MCF 10A (cell line): ENCODE measurements around the gene RASIP1. TPM values are rescaled to one million over a fixed set of nuclear protein-coding genes. Genes with fewer than 3 reads are reported as not detected.

ENCODE experiments used
- BruUV-seq: library from RNA; stranded (reverse); fragments of 400-500 nt; replicated peaks from 2 replicates; lab custom pipeline; 2021; lab: Mats Ljungman, UMichigan
- CTCF ChIA-PET: fragments of 300-600 bp; sonication (Branson Sonifier 250); formaldehyde crosslinking; extraction: SDS; loops from one replicate; lab custom pipeline; 2021; ENCODE audit warnings: antibody characterized with exemption, inconsistent platforms; lab: Yijun Ruan, JAX
- POLR2A ChIA-PET: fragments of 300-600, 350-650 bp; sonication (Branson Sonifier 250); formaldehyde crosslinking; extraction: SDS; loops from one replicate; lab custom pipeline; 2020; ENCODE audit warnings: antibody characterized with exemption, inconsistent platforms; lab: Yijun Ruan, JAX
- DNase-seq: peaks from one replicate; pipeline ENCODE4 v3.0.0-alpha.2; 2018; ENCODE audit not compliant: unreplicated experiment
- H3K27ac Mint-ChIP-seq: one replicate; pipeline ENCODE4 v1.8.0; 2022; ENCODE audit warnings: mild to moderate bottlenecking, low read depth, mixed read lengths; ENCODE audit not compliant: unreplicated experiment
- H3K27me3 Mint-ChIP-seq: one replicate; pipeline ENCODE4 v1.8.0; 2022; ENCODE audit warnings: mixed read lengths; ENCODE audit not compliant: insufficient read depth, unreplicated experiment
- H3K36me3 Mint-ChIP-seq: one replicate; pipeline ENCODE4 v1.8.0; 2022; ENCODE audit warnings: mild to moderate bottlenecking, moderate library complexity, mixed read lengths; ENCODE audit not compliant: insufficient read depth, unreplicated experiment
- H3K4me1 Mint-ChIP-seq: one replicate; pipeline ENCODE4 v1.8.0; 2022; ENCODE audit warnings: mixed read lengths; ENCODE audit not compliant: insufficient read depth, unreplicated experiment
- H3K4me3 Mint-ChIP-seq: one replicate; pipeline ENCODE4 v1.8.0; 2022; ENCODE audit warnings: mild to moderate bottlenecking, moderate library complexity, mixed read lengths; ENCODE audit not compliant: unreplicated experiment
- H3K9me3 Mint-ChIP-seq: one replicate; pipeline ENCODE4 v1.8.0; 2022; ENCODE audit warnings: mixed read lengths; ENCODE audit not compliant: unreplicated experiment
- intact Hi-C: fragments of 100-400 bp; cut with micrococcal nuclease; formaldehyde crosslinking; loops from 2 replicates; pipeline ENCODE4 v1.14.1; 2022
- total RNA-seq: library from RNA; stranded (reverse); gene quantifications from 2 replicates; pipeline ENCODE4 v1.2.3, GENCODE V29; 2022
- TF ChIP-seq, protein P1 (sequence below): fragments of 200-600 bp; IDR thresholded peaks from one replicate; pipeline ENCODE4 v1.8.0; 2022; ENCODE audit warnings: antibody characterized with exemption, mild to moderate bottlenecking; ENCODE audit not compliant: unreplicated experiment

Gene RASIP1
- total RNA-seq, 1 experiment from 2014 or later, result 1.9 TPM

DNA sequence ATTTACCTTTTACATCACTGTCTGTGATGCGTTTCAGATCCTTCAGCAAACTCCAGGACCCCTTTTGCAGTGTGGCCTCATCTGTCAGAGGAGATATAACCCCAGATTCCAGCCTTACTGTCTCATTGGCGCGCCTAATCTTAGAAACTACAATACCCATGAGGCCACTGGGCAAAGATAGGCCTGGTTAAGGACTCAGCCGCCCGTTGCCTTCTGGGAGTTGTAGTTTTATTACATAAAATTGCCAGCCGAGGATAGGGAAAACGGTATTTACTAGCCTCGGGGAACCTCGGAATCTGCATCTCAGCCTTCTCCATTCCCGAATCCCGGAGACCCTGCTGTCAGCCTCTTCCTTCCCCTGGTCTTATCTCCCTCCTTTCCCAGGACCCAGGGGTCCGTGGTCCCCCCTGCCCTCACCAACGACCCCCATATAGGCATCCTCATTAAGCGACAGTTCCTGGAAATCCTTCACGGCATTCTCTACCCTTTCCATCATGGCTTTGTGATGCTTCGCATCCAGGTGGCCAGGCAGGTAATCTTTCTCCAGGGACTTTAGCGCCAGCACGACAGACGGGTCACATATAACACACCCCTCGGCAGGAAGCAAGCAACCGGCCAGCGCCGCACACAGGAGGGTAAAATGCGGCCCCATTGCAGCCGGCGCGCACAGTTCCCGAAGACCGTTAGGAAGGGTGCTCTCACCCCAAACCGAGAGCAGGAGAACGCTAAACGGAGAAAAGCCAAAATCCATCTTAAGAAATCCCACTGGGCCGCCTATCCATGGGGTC is 5.0 kb upstream of the RASIP1 start:
- TF ChIP-seq, protein P1, sequence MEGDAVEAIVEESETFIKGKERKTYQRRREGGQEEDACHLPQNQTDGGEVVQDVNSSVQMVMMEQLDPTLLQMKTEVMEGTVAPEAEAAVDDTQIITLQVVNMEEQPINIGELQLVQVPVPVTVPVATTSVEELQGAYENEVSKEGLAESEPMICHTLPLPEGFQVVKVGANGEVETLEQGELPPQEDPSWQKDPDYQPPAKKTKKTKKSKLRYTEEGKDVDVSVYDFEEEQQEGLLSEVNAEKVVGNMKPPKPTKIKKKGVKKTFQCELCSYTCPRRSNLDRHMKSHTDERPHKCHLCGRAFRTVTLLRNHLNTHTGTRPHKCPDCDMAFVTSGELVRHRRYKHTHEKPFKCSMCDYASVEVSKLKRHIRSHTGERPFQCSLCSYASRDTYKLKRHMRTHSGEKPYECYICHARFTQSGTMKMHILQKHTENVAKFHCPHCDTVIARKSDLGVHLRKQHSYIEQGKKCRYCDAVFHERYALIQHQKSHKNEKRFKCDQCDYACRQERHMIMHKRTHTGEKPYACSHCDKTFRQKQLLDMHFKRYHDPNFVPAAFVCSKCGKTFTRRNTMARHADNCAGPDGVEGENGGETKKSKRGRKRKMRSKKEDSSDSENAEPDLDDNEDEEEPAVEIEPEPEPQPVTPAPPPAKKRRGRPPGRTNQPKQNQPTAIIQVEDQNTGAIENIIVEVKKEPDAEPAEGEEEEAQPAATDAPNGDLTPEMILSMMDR, result no peak
- Mint-ChIP-seq H3K4me1 (no peaks in the 10 kb centered on the region), H3K4me3 (no peak overlapping the region), H3K36me3 (peaks cover 10% of the 10 kb centered on the region), H3K9me3 (no peaks in the 10 kb centered on the region), H3K27me3 (no peaks in the 10 kb centered on the region), H3K27ac (no peak overlapping the region)
- POLR2A ChIA-PET, result interaction anchor here (0.6 kb wide), 1 partner anchor 220 kb away, joined by 3 read pairs; no protein-coding TSS in a partner anchor
- CTCF ChIA-PET, result interaction anchor here (0.7 to 1.1 kb wide), 2 partner anchors 44 to 766 kb away, joined by 3 read pairs; no protein-coding TSS in a partner anchor
- DNase-seq, result peak; percentile 63
- no TSS peak for BruUV-seq
- intact Hi-C loops, result no loop called here

DNA sequence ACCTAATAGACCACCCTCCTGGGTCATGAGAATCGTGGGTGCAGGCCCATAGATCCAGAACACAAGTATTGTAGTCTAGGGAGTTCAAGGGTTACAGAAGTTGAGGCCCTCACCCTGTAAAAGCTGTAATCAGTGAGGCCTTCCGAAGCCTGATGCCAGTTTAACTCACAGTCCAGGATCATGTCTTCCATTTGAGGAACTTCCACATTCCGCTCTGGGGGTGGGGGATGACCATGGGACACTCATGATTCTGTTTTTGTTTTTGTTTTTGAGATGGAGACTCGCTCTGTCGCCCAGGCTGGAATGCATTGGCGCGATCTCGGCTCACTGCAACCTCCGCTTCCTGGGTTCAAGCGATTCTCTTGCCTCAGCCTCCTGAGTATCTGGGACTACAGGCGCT is 1.7 kb upstream of the RASIP1 start:
- no TSS peak for BruUV-seq
- Mint-ChIP-seq H3K9me3 (no peaks in the 10 kb centered on the region), H3K4me1 (peaks cover 4% of the 10 kb centered on the region), H3K36me3 (no peaks in the 10 kb centered on the region), H3K27me3 (no peaks in the 10 kb centered on the region), H3K27ac (no peak overlapping the region), H3K4me3 (no peak overlapping the region)
- DNase-seq, result no peak
- TF ChIP-seq, protein P1, result no peak
- ChIA-PET CTCF (no interaction called here), POLR2A (no interaction called here)
- intact Hi-C loops, result no loop called here

DNA sequence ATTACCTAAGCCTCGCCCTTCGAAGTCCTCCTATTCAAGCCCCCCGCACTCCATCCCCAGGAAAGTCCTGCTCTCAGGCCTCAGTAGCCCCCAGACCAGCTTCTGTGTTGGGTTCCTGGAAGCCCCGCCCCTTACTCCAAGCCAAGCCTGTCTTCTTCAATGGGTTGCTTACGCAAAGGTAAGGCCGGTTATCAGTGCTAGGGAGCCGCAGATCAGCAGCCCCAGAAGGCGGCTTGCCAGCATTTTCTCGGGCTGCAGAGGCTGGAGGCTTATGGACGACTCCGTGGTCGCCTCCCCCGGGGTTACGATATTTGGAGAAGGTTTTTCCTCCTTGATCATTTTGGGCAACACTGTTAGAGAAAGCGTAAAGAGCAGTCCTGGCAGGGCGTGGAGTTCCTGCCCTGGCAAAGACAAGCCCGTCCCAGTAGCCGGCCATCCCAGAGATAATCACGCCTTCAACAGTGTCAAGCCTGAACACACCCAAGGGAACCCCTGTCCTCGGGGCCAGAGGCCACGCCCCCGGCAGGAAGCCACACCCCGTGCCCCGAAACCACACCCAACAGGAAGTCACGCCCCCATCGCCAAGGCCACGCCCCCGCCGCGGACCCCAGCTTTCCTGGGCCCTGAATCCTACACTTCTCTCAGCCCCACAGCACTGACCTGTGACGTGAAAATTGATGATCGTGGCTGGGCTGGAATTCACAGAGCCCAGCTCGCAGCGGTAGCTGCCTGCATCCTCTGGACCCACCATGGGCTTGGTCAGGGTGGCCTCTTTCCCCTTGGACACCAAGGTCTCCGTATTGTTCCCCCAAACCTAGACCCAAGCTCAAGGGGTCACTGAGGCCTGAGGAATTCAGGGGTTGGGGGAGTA is 954 bp upstream of the RASIP1 start:
- CTCF ChIA-PET, result no interaction called here
- intact Hi-C loops, result no loop called here
- Mint-ChIP-seq H3K27me3 (no peaks in the 10 kb centered on the region), H3K36me3 (no peaks in the 10 kb centered on the region), H3K27ac (no peak overlapping the region), H3K4me3 (no peak overlapping the region), H3K4me1 (peaks cover 4% of the 10 kb centered on the region), H3K9me3 (no peaks in the 10 kb centered on the region)
- DNase-seq, result peak; percentile 51
- no TSS peak for BruUV-seq
- POLR2A ChIA-PET, result no interaction called here
- TF ChIP-seq, protein P1, result no peak
